B cell (primary cell): Measurements from ENCODE around the gene IGF2BP3. TPM values are rescaled to one million over a fixed set of nuclear protein-coding genes. Genes with fewer than 3 reads are reported as not detected.

ENCODE experiments used
- ATAC-seq: fragments of 200-7000 bp; cut with Tn5 transposase; one replicate; pipeline ENCODE4 v1.10.0; 2021; ENCODE audit warnings: low read depth, mild to moderate bottlenecking, moderate number of reproducible peaks, moderate library complexity
- CTCF ChIA-PET: fragments of 350-600 bp; sonication (Branson Sonifier 250); formaldehyde crosslinking; loops from one replicate; lab custom pipeline; 2021; ENCODE audit warnings: antibody characterized with exemption, inconsistent platforms; lab: Charles Lee
- POLR2A ChIA-PET: fragments of 350-600 bp; sonication (Branson Sonifier 250); formaldehyde crosslinking; loops from one replicate; lab custom pipeline; 2021; ENCODE audit warnings: antibody characterized with exemption; lab: Charles Lee
- DNase-seq: peaks from one replicate; pipeline ENCODE4 v3.0.0; 2013
- H2AFZ ChIP-seq: 2 replicates; pipeline ENCODE4 v1.6.1; 2012; ENCODE audit warnings: mild to moderate bottlenecking, low read depth, low read length; ENCODE audit not compliant: insufficient read depth, poor library complexity, severe bottlenecking
- H3K27ac ChIP-seq, 2 donors: 1 replicate in 1 of 2; 2 replicates in 1 of 2; pipeline ENCODE4 v1.5.1; 2012 to 2013; ENCODE audit warnings: low read length in 2 of 2, mild to moderate bottlenecking in 2 of 2, moderate library complexity in 1 of 2
- H3K27me3 ChIP-seq, 4 experiments: fragments of 200-600 bp in 1 of 4; sonication (generic) in 1 of 4; replicated peaks in 1 of 4; 1 replicate in 2 of 4; 2 replicates in 2 of 4; pipeline versions ENCODE4 v1.6.1 to v1.7.0; 2013 to 2016; ENCODE audit warnings: low read length in 3 of 4, mild to moderate bottlenecking in 2 of 4, mixed read lengths in 1 of 4, moderate library complexity in 1 of 4; ENCODE audit not compliant: insufficient read depth in 4 of 4, control insufficient read depth in 3 of 4; ENCODE audit errors: control extremely low read depth in 1 of 4
- H3K36me3 ChIP-seq, 2 experiments: replicated peaks in 1 of 2; 1 replicate in 1 of 2; 2 replicates in 1 of 2; pipeline versions ENCODE4 v1.6.1 to v1.7.1; 2013; ENCODE audit warnings: low read length in 1 of 2; ENCODE audit not compliant: insufficient read depth in 2 of 2, control insufficient read depth in 1 of 2; ENCODE audit errors: control extremely low read depth in 1 of 2, extremely low read depth in 1 of 2
- H3K4me1 ChIP-seq, 2 donors: fragments of 200-600 bp in 1 of 2; sonication (generic) in 1 of 2; 1 replicate in 1 of 2; 2 replicates in 1 of 2; pipeline versions ENCODE4 v1.5.1 to v1.6.1; 2013 to 2017; ENCODE audit warnings: low read length in 2 of 2; ENCODE audit not compliant: control insufficient read depth in 2 of 2, insufficient read depth in 2 of 2
- H3K4me2 ChIP-seq: replicated peaks from 2 replicates; pipeline ENCODE3; 2012; ENCODE audit warnings: mild to moderate bottlenecking, low read depth, low read length; ENCODE audit not compliant: poor library complexity, severe bottlenecking
- H3K4me3 ChIP-seq, 5 experiments: fragments of 200-600 bp in 1 of 5; sonication (generic) in 1 of 5; 1 replicate in 3 of 5; 2 replicates in 2 of 5; pipeline versions ENCODE4 v1.5.1 to v1.7.0; 2011 to 2016; ENCODE audit warnings: low read length in 4 of 5, mild to moderate bottlenecking in 4 of 5, low read depth in 2 of 5, control low read depth in 1 of 5, moderate library complexity in 1 of 5; ENCODE audit not compliant: insufficient read depth in 1 of 5; ENCODE audit errors: control extremely low read depth in 1 of 5, extremely low read depth in 1 of 5
- H3K79me2 ChIP-seq: fragments of 200-600 bp; sonication (generic); one replicate; pipeline ENCODE4 v1.6.0; 2016; ENCODE audit warnings: low read length; ENCODE audit not compliant: control insufficient read depth, insufficient read depth
- H3K9ac ChIP-seq: fragments of 200-600 bp; sonication (generic); 2 replicates; pipeline ENCODE4 v1.6.1; 2017; ENCODE audit warnings: mild to moderate bottlenecking, low read length, moderate library complexity
- H3K9me3 ChIP-seq, 3 donors: one replicate each; pipeline versions ENCODE4 v1.6.1 to v1.7.1; 2013; ENCODE audit warnings: low read length in 2 of 3; ENCODE audit not compliant: control insufficient read depth in 2 of 3, insufficient read depth in 1 of 3; ENCODE audit errors: control extremely low read depth in 1 of 3
- H4K20me1 ChIP-seq: 2 replicates; pipeline ENCODE4 v1.6.0; 2012; ENCODE audit warnings: mild to moderate bottlenecking, low read length; ENCODE audit not compliant: insufficient read depth, control insufficient read depth, poor library complexity, severe bottlenecking
- H3K27ac Mint-ChIP-seq: one replicate; pipeline ENCODE4 v1.8.0; 2021; ENCODE audit warnings: mixed read lengths
- H3K27me3 Mint-ChIP-seq: one replicate; pipeline ENCODE4 v1.8.0; 2021; ENCODE audit warnings: mixed read lengths
- H3K4me1 Mint-ChIP-seq: one replicate; pipeline ENCODE4 v1.8.0; 2021; ENCODE audit warnings: mixed read lengths
- H3K4me3 Mint-ChIP-seq: one replicate; pipeline ENCODE4 v1.8.0; 2021; ENCODE audit warnings: mixed read lengths
- H3K9me3 Mint-ChIP-seq: one replicate; pipeline ENCODE4 v1.8.0; 2022; ENCODE audit warnings: mixed read lengths; ENCODE audit not compliant: insufficient read depth
- EZH2 ChIP-seq: IDR thresholded peaks from 2 replicates; pipeline ENCODE4 v1.6.1; 2012; ENCODE audit warnings: borderline replicate concordance, low read depth, mild to moderate bottlenecking, moderate library complexity, low read length; ENCODE audit not compliant: insufficient read depth, poor library complexity, severe bottlenecking
- WGBS: methylation state at CpG from one replicate; pipeline ENCODE4 v1.1.5; 2013; ENCODE audit warnings: missing lambda C conversion rate; ENCODE audit not compliant: insufficient coverage; 5-methylcytosine and 5-hydroxymethylcytosine counted together
- intact Hi-C: fragments of 100-400 bp; cut with micrococcal nuclease; formaldehyde crosslinking; loops from one replicate; pipeline ENCODE4 v1.10.0; 2022
- polyA plus RNA-seq: library from polyadenylated mRNA; depleted of rRNA; stranded (reverse); fragments of >200 nt; gene quantifications from 2 replicates; pipeline ENCODE4 v1.2.3, GENCODE V29; 2012
- total RNA-seq, 2 donors: library from RNA; stranded (reverse); fragments of 120-200 nt in 1 of 2; gene quantifications; 1 replicate in 1 of 2; 2 replicates in 1 of 2; pipeline versions ENCODE4 v1.2.3 to v1.2.4, GENCODE V29; 2013 to 2022
- TF ChIP-seq, protein P1 (sequence below): fragments of 200-600 bp; IDR thresholded peaks from one replicate; pipeline ENCODE4 v1.8.0; 2022; ENCODE audit warnings: antibody characterized with exemption, mild to moderate bottlenecking

Gene IGF2BP3
- total and polyA plus RNA-seq, 2 donors (not counting 1 experiment from before 2014, with no cell fraction given), result 0.63 to 10.0 TPM

DNA sequence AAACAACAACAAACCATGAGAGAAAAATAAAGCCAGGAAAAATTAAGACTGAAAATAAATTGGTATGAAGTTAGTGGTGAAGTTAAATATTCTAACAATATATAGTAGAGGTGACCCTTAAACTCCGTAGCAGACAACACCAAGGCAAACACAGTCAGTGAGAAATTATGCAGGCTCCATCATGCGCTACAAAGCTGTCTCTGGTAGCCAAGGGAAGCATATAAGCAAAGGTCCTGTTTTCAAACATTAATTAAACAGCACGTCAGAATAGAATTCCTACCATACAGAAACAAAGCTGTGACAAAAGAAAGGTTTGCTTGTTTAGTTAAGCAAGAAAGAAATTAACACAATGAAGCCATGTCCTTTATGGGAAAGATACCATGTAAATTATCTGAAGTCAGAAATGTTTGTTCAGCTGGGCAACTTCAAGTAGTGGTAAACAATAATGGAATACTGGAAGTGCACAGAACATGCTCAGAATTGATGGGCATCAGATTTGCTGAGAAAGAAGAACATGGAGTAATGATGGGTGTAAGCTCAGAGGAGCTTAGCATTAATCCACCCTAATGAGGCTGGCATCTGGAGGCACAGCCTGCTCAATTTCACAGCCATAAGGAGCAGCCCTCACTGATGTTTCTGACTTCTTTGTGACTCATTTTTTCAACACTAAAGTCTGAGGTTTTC, 75.7 kb downstream of the IGF2BP3 start:
- ChIA-PET CTCF (interaction anchor here (0.6 to 1.1 kb wide), 2 partner anchors 34 to 35 kb away, joined by 3 to 6 read pairs; no protein-coding TSS in a partner anchor), POLR2A (interaction anchor here (0.6 kb wide), 1 partner anchor 23 kb away, joined by 3 read pairs; no protein-coding TSS in a partner anchor)
- no peaks in the 10 kb centered on the region for H3K4me1 Mint-ChIP-seq
- Histone ChIP-seq H3K9me3 (no peaks in the 10 kb centered on the region), H3K79me2 (no peaks in the 10 kb centered on the region), H3K27ac (no peak overlapping the region), H3K4me1 (no peaks in the 10 kb centered on the region), H3K4me2 (no peak overlapping the region), H3K4me3 (no peak overlapping the region), H3K9ac (no peak overlapping the region), H3K36me3 (peaks cover 0 to 6% of the 10 kb centered on the region in 2 experiments), H2AFZ (no peak overlapping the region), H3K27me3 (peaks cover 0 to 4% (median 0%) of the 10 kb centered on the region in 4 experiments), H4K20me1 (no peaks in the 10 kb centered on the region)
- no peaks in the 10 kb centered on the region for H3K27me3 Mint-ChIP-seq
- DNase-seq (no peak), ATAC-seq (no peak)
- H3K27ac Mint-ChIP-seq, result no peak overlapping the region
- no peak overlapping the region for H3K4me3 Mint-ChIP-seq
- no CpG with 5 or more reads among the region's 3 CpGs for WGBS
- intact Hi-C loops, result no loop called here
- TF ChIP-seq, protein P1, sequence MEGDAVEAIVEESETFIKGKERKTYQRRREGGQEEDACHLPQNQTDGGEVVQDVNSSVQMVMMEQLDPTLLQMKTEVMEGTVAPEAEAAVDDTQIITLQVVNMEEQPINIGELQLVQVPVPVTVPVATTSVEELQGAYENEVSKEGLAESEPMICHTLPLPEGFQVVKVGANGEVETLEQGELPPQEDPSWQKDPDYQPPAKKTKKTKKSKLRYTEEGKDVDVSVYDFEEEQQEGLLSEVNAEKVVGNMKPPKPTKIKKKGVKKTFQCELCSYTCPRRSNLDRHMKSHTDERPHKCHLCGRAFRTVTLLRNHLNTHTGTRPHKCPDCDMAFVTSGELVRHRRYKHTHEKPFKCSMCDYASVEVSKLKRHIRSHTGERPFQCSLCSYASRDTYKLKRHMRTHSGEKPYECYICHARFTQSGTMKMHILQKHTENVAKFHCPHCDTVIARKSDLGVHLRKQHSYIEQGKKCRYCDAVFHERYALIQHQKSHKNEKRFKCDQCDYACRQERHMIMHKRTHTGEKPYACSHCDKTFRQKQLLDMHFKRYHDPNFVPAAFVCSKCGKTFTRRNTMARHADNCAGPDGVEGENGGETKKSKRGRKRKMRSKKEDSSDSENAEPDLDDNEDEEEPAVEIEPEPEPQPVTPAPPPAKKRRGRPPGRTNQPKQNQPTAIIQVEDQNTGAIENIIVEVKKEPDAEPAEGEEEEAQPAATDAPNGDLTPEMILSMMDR, result no peak
- H3K9me3 Mint-ChIP-seq, result no peaks in the 10 kb centered on the region

DNA sequence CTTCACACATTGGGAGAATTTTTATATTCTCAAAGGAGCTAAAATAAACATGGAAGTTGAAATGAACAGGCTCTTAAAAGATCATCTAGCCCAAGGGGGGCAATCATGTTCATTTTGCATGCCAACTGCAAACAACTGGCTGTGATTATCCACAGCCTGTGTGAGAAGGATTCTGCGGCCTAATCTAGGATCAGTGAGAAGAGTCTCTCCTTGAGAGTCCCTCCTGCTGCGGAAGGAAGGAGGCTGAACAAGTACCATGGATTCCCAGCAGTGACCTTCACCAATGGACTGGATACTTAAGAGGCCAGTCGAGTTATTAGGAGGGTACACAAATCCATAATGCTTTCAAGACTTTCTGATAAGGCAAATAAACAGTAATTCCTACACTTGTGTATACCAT, 76.7 kb downstream of the IGF2BP3 start:
- Mint-ChIP-seq H3K27me3 (no peaks in the 10 kb centered on the region), H3K4me1 (no peaks in the 10 kb centered on the region), H3K4me3 (no peak overlapping the region), H3K9me3 (no peaks in the 10 kb centered on the region), H3K27ac (no peak overlapping the region)
- DNase-seq (no peak), ATAC-seq (no peak)
- H3K27ac ChIP-seq, result no peak overlapping the region
- no peaks in the 10 kb centered on the region for H3K9me3 ChIP-seq
- H3K9ac ChIP-seq, result no peak overlapping the region
- intact Hi-C loops, result no loop called here
- no peaks in the 10 kb centered on the region for H4K20me1 ChIP-seq
- no peaks in the 10 kb centered on the region for H3K79me2 ChIP-seq
- no peaks in the 10 kb centered on the region for H3K4me1 ChIP-seq
- peaks cover 0 to 6% of the 10 kb centered on the region in 2 experiments for H3K36me3 ChIP-seq
- POLR2A ChIA-PET, result no interaction called here
- CTCF ChIA-PET, result no interaction called here
- H3K27me3 ChIP-seq, result peaks cover 0 to 4% (median 0%) of the 10 kb centered on the region in 4 experiments
- H2AFZ ChIP-seq, result no peak overlapping the region
- 95% methylated on average over 2 of the region's 3 CpGs for WGBS
- H3K4me3 ChIP-seq, result no peak overlapping the region
- H3K4me2 ChIP-seq, result no peak overlapping the region
- TF ChIP-seq, protein P1, result no peak
- no peak for TF ChIP-seq EZH2
